ENCODE data around the gene PIK3CA.

The PIK3CA gene

GRCh38 chr3:179279837-179280236, 131.7 kb downstream of the PIK3CA start:
- peaks cover 13% of the 10 kb centered on the region for H3K27me3 Mint-ChIP-seq
- H3K9me3 Mint-ChIP-seq = no peaks in the 10 kb centered on the region
- DNase-seq (no peak), ATAC-seq (no peak)
- peaks cover 6% of the 10 kb centered on the region for H3K4me1 Mint-ChIP-seq
- H3K27ac Mint-ChIP-seq = no peak overlapping the region
- H3K4me3 Mint-ChIP-seq = no peak overlapping the region

- no peaks in the 10 kb centered on the region for H3K9me3 Mint-ChIP-seq
- no peak overlapping the region for H3K27ac Mint-ChIP-seq
- H3K4me3 Mint-ChIP-seq = no peak overlapping the region
- peaks cover 6% of the 10 kb centered on the region for H3K4me1 Mint-ChIP-seq
- DNase-seq = no peak
- H3K27me3 Mint-ChIP-seq = peaks cover 13% of the 10 kb centered on the region
- no peak for ATAC-seq
These were observed 133.7 kb downstream of the PIK3CA start for GRCh38 chr3:179281825-179282224.

- Mint-ChIP-seq H3K27ac (no peak overlapping the region), H3K9me3 (no peaks in the 10 kb centered on the region), H3K4me1 (no peaks in the 10 kb centered on the region), H3K27me3 (peaks cover 7% of the 10 kb centered on the region), H3K4me3 (no peak overlapping the region)
- ATAC-seq = no peak
- no peak for DNase-seq
These were observed 138.2 kb downstream of the PIK3CA start for GRCh38 chr3:179286331-179286730.

- H3K4me3 Mint-ChIP-seq = no peak overlapping the region
- no peak overlapping the region for H3K27ac Mint-ChIP-seq
- DNase-seq (no peak), ATAC-seq (no peak)
- no peaks in the 10 kb centered on the region for H3K27me3 Mint-ChIP-seq
- H3K9me3 Mint-ChIP-seq = no peaks in the 10 kb centered on the region
- no peaks in the 10 kb centered on the region for H3K4me1 Mint-ChIP-seq
These were observed 140.7 kb downstream of the PIK3CA start for GRCh38 chr3:179288845-179289244.

- DNase-seq = no peak
- Mint-ChIP-seq H3K9me3 (no peaks in the 10 kb centered on the region), H3K4me1 (no peaks in the 10 kb centered on the region), H3K27ac (no peak overlapping the region), H3K4me3 (no peak overlapping the region), H3K27me3 (no peaks in the 10 kb centered on the region)
- ATAC-seq = no peak
These were observed 141.1 kb downstream of the PIK3CA start for GRCh38 chr3:179289295-179289694.
